Endothelial cell of umbilical vein (primary cell): ENCODE results near the gene INPP5F.

Experiments used
- GATA2 ChIP-seq: IDR thresholded peaks from 2 replicates; pipeline ENCODE4 v1.7.0; 2011; ENCODE audit warnings: low read depth, mild to moderate bottlenecking, moderate library complexity, mixed read lengths, low read length; ENCODE audit not compliant: insufficient read length, insufficient read depth
- POLR2A ChIP-seq: IDR thresholded peaks from 2 replicates; pipeline ENCODE4 v1.6.1; 2012; ENCODE audit warnings: low read depth, mild to moderate bottlenecking, control low read depth, low read length
- TF ChIP-seq, protein P1 (sequence below), 2 donors: IDR thresholded peaks; 1 replicate in 1 of 2; 2 replicates in 1 of 2; pipeline ENCODE4 v1.5.1; 2011; ENCODE audit warnings: low read length in 2 of 2, mild to moderate bottlenecking in 2 of 2, moderate library complexity in 2 of 2, control low read depth in 1 of 2, inconsistent platforms in 1 of 2, low read depth in 1 of 2; ENCODE audit not compliant: insufficient read depth in 1 of 2; ENCODE audit errors: extremely low read depth in 1 of 2

DNA sequence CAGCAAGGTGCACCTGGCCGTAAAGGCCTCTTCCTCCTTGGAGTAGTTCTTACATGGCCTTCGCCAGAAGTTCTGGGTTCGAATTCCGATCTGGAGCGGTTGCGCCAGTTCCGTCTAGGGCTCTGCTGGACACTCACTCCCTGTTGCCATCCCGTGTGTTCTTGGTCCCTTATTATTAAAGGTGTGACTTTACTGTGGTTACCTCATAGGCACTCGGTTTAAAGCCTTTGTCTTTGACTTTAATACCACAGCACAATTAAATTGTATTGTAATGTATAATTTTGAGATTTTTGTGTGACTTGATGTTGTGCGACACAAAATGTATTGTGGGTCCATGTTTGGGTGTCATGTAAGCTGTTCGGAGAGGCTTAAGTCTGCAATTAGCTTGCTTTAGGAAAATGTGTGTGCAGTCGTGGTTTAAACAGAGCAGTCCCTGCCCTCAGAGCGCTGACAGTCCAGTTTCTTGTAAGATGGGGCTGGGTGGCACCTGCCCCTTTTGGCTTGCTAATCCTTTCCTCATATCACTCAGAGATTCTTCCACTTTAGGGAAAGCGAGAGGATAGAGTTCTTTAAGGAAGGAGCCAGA is 919 bp downstream of the INPP5F start:
- TF ChIP-seq, protein P1, sequence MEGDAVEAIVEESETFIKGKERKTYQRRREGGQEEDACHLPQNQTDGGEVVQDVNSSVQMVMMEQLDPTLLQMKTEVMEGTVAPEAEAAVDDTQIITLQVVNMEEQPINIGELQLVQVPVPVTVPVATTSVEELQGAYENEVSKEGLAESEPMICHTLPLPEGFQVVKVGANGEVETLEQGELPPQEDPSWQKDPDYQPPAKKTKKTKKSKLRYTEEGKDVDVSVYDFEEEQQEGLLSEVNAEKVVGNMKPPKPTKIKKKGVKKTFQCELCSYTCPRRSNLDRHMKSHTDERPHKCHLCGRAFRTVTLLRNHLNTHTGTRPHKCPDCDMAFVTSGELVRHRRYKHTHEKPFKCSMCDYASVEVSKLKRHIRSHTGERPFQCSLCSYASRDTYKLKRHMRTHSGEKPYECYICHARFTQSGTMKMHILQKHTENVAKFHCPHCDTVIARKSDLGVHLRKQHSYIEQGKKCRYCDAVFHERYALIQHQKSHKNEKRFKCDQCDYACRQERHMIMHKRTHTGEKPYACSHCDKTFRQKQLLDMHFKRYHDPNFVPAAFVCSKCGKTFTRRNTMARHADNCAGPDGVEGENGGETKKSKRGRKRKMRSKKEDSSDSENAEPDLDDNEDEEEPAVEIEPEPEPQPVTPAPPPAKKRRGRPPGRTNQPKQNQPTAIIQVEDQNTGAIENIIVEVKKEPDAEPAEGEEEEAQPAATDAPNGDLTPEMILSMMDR (IDR thresholded peaks at IDR 0.05; ENCODE audit: extremely low read depth in 1 of 2, insufficient read depth in 1 of 2, low read depth in 1 of 2, low read length in 2 of 2) = no peak
- no peak for TF ChIP-seq POLR2A
- TF ChIP-seq GATA2 = no peak
